Mammary epithelial cell (primary cell): ENCODE measurements around the gene ANK3.

Experiments
- EZH2 ChIP-seq: IDR thresholded peaks from 2 replicates; pipeline ENCODE4 v1.6.1; 2012; ENCODE audit warnings: low read length, inconsistent platforms, borderline replicate concordance
- TF ChIP-seq, protein P1 (sequence below), 2 donors: IDR thresholded peaks in 1 of 2; conservative IDR thresholded peaks in 1 of 2; 2 replicates each; pipeline ENCODE4 v1.5.1; 2011 to 2012; ENCODE audit warnings: inconsistent platforms in 2 of 2, low read length in 2 of 2, mild to moderate bottlenecking in 2 of 2, control low read depth in 1 of 2, low read depth in 1 of 2; ENCODE audit not compliant: insufficient read depth in 1 of 2; ENCODE audit errors: extremely low read depth in 1 of 2

DNA sequence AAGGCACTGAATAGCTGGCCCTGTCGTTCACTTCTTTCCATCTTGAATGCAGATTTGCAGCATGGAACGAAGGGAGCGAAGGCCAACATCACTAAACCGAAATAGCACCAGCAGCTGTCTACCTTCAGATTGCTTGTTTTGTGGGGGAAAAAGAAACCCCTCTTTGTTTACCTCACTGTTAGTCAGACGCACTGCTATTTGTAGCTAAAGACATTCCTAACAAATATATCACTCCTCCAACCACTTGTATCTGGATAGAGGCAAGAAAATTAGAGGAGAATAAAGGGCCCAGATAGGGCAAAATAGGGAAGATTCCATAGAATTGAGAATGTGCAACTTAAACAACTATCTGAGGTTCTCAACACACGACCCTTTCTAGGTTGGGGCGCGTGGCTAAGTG, 26.5 kb downstream of the ANK3 start:
- TF ChIP-seq, protein P1, sequence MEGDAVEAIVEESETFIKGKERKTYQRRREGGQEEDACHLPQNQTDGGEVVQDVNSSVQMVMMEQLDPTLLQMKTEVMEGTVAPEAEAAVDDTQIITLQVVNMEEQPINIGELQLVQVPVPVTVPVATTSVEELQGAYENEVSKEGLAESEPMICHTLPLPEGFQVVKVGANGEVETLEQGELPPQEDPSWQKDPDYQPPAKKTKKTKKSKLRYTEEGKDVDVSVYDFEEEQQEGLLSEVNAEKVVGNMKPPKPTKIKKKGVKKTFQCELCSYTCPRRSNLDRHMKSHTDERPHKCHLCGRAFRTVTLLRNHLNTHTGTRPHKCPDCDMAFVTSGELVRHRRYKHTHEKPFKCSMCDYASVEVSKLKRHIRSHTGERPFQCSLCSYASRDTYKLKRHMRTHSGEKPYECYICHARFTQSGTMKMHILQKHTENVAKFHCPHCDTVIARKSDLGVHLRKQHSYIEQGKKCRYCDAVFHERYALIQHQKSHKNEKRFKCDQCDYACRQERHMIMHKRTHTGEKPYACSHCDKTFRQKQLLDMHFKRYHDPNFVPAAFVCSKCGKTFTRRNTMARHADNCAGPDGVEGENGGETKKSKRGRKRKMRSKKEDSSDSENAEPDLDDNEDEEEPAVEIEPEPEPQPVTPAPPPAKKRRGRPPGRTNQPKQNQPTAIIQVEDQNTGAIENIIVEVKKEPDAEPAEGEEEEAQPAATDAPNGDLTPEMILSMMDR (conservative IDR thresholded peaks at IDR 0.05 in 1 of 2, IDR thresholded peaks at IDR 0.05 in 1 of 2; ENCODE audit: extremely low read depth in 1 of 2, insufficient read depth in 1 of 2, low read depth in 1 of 2, low read length in 2 of 2) = no peak
- TF ChIP-seq EZH2 = no peak
